Panc1 (cell line): Measurements from ENCODE around the gene GRHL1. TPM values are rescaled to one million over a fixed set of nuclear protein-coding genes. Genes with fewer than 3 reads are reported as not detected.

Experiments used
- ATAC-seq: fragments of 200-7000 bp; cut with Tn5 transposase; 2 replicates; pipeline ENCODE4 v1.9.1; 2020; ENCODE audit warnings: mild to moderate bottlenecking, moderate library complexity
- BruUV-seq: library from RNA; stranded (reverse); fragments of 400-500 nt; replicated peaks from 2 replicates; lab custom pipeline; 2021; lab: Mats Ljungman, UMichigan
- CTCF ChIA-PET: fragments of 300-600 bp; sonication (Branson Sonifier 250); formaldehyde crosslinking; loops from one replicate; lab custom pipeline; 2022; ENCODE audit warnings: antibody characterized with exemption; lab: Charles Lee
- POLR2A ChIA-PET: fragments of 300-600 bp; sonication (Branson Sonifier 250); formaldehyde crosslinking; loops from one replicate; lab custom pipeline; 2022; ENCODE audit warnings: antibody characterized with exemption; lab: Charles Lee
- DNase-seq: peaks from one replicate; pipeline ENCODE4 v3.0.0-alpha.2; 2010; ENCODE audit warnings: low read depth, low spot score
- H3K27ac ChIP-seq: 2 replicates; pipeline ENCODE4 v1.5.1; 2011; ENCODE audit warnings: mild to moderate bottlenecking, low read length, inconsistent platforms
- H3K27me3 ChIP-seq: fragments of 200-500 bp; sonication (Bioruptor generic); 2 replicates; pipeline ENCODE4 v1.6.0; 2014; ENCODE audit warnings: low read length, inconsistent platforms; ENCODE audit not compliant: control insufficient read depth, insufficient read depth
- H3K36me3 ChIP-seq: fragments of 200-500 bp; sonication (Bioruptor generic); 2 replicates; pipeline ENCODE4 v1.5.1; 2014; ENCODE audit warnings: inconsistent platforms, mild to moderate bottlenecking, low read length, moderate library complexity; ENCODE audit not compliant: control insufficient read depth, insufficient read depth
- H3K4me1 ChIP-seq: 2 replicates; pipeline ENCODE4 v1.5.1; 2011; ENCODE audit warnings: inconsistent platforms, mild to moderate bottlenecking, low read length, moderate library complexity; ENCODE audit not compliant: control insufficient read depth, insufficient read depth
- H3K4me3 ChIP-seq, 2 experiments: 2 replicates each; pipeline ENCODE4 v1.5.1; 2011 to 2012; ENCODE audit warnings: low read depth in 2 of 2, low read length in 2 of 2, mild to moderate bottlenecking in 2 of 2, inconsistent platforms in 1 of 2, moderate library complexity in 1 of 2
- H3K9me3 ChIP-seq: fragments of 200-500 bp; sonication (Bioruptor generic); 2 replicates; pipeline ENCODE4 v1.5.1; 2014; ENCODE audit warnings: low read depth, mild to moderate bottlenecking, inconsistent platforms, low read length, moderate library complexity; ENCODE audit not compliant: control insufficient read depth, insufficient read depth
- POLR2AphosphoS5 ChIP-seq: IDR thresholded peaks from 2 replicates; pipeline ENCODE4 v1.6.1; 2012; ENCODE audit warnings: mild to moderate bottlenecking, low read depth, low read length, moderate library complexity
- SIN3A ChIP-seq: IDR thresholded peaks from 2 replicates; pipeline ENCODE4 v1.6.1; 2012; ENCODE audit warnings: low read depth, mild to moderate bottlenecking, low read length, moderate library complexity, borderline replicate concordance; ENCODE audit not compliant: insufficient read depth
- TCF7L2 ChIP-seq: IDR thresholded peaks from 2 replicates; pipeline ENCODE4 v1.6.1; 2011; ENCODE audit warnings: mild to moderate bottlenecking, low read depth, low read length, inconsistent platforms
- in situ Hi-C: cut with HindIII; loops from 2 replicates; pipeline ENCODE4 v1.10.0; 2016; ENCODE audit warnings: low sequenced_read_pairs, low pct_unique_long_range_greater_than_20kb
- intact Hi-C: fragments of 100-400 bp; cut with micrococcal nuclease; formaldehyde crosslinking; loops from one replicate; pipeline ENCODE4 v1.10.0; 2022; ENCODE audit not compliant: unreplicated experiment
- total RNA-seq: library from RNA; stranded (reverse); gene quantifications from one replicate; pipeline ENCODE4 v1.2.1, GENCODE V29; 2021; ENCODE audit not compliant: unreplicated experiment
- TF ChIP-seq, protein P1 (sequence below), 2 experiments: IDR thresholded peaks; 2 replicates each; pipeline ENCODE4 v1.6.1; 2011 to 2012; ENCODE audit warnings: low read depth in 2 of 2, control low read depth in 1 of 2, low read length in 1 of 2, mild to moderate bottlenecking in 1 of 2, moderate library complexity in 1 of 2; ENCODE audit not compliant: insufficient read depth in 1 of 2
- TF ChIP-seq, protein P2 (sequence below): fragments of 450-650 bp; IDR thresholded peaks from 2 replicates; pipeline ENCODE4 v1.5.1; 2017; ENCODE audit warnings: mild to moderate bottlenecking

GRHL1 gene
- total RNA-seq, 1 experiment from 2014 or later: 4.7 TPM

DNA sequence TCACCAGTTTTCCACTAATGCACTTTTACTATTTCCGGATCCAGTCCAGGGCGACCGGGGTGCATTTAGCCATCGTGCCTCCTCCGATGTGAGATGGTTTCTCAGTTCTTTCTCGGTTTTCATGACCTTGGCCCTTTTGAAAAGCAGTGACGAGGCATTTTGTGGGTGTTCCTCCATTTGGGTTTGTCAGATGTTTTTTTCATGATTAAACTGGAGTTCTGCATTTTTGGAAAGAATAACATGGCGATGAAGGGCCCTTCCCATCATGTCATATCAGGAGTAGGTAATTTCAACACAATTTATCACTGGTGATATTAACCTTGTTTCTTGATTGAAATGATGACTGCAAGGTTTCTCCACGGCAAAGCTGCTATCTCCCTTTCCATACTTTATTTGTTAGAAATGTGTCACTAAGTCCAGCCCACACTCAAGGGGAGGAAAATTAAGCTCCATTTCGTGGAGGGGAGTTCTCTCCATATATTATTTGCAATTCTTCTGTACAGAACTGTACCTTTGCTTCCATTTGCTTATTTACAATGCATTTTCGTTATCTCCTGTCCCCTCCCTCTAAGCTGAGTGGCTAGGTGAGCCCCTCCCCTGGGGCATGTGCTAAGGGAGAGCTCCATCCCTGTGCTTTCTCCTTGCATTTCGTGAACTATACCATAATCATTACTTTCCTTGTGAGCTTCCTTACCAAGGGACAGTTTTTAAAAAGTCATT is 83.0 kb downstream of the GRHL1 start:
- intact Hi-C loops: no loop called here
- BruUV-seq: no TSS peak
- H3K4me1 ChIP-seq: peaks cover 12% of the 10 kb centered on the region
- no peak overlapping the region for H3K4me3 ChIP-seq
- H3K27me3 ChIP-seq: no peaks in the 10 kb centered on the region
- ATAC-seq (no peak), DNase-seq (no peak)
- no peak for TF ChIP-seq POLR2AphosphoS5
- TF ChIP-seq, protein P1, sequence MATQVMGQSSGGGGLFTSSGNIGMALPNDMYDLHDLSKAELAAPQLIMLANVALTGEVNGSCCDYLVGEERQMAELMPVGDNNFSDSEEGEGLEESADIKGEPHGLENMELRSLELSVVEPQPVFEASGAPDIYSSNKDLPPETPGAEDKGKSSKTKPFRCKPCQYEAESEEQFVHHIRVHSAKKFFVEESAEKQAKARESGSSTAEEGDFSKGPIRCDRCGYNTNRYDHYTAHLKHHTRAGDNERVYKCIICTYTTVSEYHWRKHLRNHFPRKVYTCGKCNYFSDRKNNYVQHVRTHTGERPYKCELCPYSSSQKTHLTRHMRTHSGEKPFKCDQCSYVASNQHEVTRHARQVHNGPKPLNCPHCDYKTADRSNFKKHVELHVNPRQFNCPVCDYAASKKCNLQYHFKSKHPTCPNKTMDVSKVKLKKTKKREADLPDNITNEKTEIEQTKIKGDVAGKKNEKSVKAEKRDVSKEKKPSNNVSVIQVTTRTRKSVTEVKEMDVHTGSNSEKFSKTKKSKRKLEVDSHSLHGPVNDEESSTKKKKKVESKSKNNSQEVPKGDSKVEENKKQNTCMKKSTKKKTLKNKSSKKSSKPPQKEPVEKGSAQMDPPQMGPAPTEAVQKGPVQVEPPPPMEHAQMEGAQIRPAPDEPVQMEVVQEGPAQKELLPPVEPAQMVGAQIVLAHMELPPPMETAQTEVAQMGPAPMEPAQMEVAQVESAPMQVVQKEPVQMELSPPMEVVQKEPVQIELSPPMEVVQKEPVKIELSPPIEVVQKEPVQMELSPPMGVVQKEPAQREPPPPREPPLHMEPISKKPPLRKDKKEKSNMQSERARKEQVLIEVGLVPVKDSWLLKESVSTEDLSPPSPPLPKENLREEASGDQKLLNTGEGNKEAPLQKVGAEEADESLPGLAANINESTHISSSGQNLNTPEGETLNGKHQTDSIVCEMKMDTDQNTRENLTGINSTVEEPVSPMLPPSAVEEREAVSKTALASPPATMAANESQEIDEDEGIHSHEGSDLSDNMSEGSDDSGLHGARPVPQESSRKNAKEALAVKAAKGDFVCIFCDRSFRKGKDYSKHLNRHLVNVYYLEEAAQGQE (IDR thresholded peaks at IDR 0.05; ENCODE audit: insufficient read depth in 1 of 2, low read depth in 2 of 2, low read length in 1 of 2): no peak
- TF ChIP-seq SIN3A: no peak
- TF ChIP-seq TCF7L2: no peak
- TF ChIP-seq, protein P2, sequence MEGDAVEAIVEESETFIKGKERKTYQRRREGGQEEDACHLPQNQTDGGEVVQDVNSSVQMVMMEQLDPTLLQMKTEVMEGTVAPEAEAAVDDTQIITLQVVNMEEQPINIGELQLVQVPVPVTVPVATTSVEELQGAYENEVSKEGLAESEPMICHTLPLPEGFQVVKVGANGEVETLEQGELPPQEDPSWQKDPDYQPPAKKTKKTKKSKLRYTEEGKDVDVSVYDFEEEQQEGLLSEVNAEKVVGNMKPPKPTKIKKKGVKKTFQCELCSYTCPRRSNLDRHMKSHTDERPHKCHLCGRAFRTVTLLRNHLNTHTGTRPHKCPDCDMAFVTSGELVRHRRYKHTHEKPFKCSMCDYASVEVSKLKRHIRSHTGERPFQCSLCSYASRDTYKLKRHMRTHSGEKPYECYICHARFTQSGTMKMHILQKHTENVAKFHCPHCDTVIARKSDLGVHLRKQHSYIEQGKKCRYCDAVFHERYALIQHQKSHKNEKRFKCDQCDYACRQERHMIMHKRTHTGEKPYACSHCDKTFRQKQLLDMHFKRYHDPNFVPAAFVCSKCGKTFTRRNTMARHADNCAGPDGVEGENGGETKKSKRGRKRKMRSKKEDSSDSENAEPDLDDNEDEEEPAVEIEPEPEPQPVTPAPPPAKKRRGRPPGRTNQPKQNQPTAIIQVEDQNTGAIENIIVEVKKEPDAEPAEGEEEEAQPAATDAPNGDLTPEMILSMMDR: no peak
- H3K36me3 ChIP-seq: no peaks in the 10 kb centered on the region
- H3K9me3 ChIP-seq: no peaks in the 10 kb centered on the region
- H3K27ac ChIP-seq: no peak overlapping the region
- ChIA-PET CTCF (interaction anchor here (0.8 kb wide), 1 partner anchor 191 kb away, joined by 3 read pairs; no protein-coding TSS in a partner anchor), POLR2A (no interaction called here)
- in situ Hi-C loops: no loop called here

DNA sequence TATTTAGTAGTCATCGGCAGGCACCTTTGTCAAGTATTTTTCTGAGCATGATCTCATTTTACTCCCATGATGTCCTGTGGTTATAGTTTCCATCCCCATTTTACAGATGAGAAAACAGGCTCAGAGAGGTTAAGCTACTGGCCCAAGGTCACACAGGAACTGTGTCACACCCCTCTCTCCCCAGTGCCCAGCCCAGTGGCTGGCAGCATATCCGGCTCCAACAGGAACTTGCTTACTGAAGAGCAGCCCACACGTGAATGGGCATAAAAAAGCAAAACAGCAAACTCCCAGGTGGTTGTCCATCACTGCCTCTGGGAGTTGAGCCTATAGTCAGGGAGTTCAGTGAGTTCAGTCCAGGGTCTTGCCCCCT is 83.5 kb downstream of the GRHL1 start:
- CTCF ChIA-PET: interaction anchor here (0.8 to 1.9 kb wide), 2 partner anchors 51 to 190 kb away, joined by 3 to 10 read pairs; no protein-coding TSS in a partner anchor

More for the DNA sequence above, 83.5 kb downstream of the GRHL1 start:
- no peaks in the 10 kb centered on the region for H3K9me3 ChIP-seq
- POLR2A ChIA-PET: no interaction called here
- no peaks in the 10 kb centered on the region for H3K27me3 ChIP-seq
- no peak overlapping the region; the same call in 1 of the 2 replicates for H3K27ac ChIP-seq
- TF ChIP-seq, protein P2: no peak
- TF ChIP-seq POLR2AphosphoS5: no peak
- no peak for TF ChIP-seq TCF7L2
- no peak for TF ChIP-seq SIN3A
- TF ChIP-seq, protein P1 (IDR thresholded peaks at IDR 0.05; ENCODE audit: insufficient read depth in 1 of 2, low read depth in 2 of 2, low read length in 1 of 2): no peak
- no peak overlapping the region for H3K4me3 ChIP-seq
- BruUV-seq: no TSS peak
- H3K36me3 ChIP-seq: no peaks in the 10 kb centered on the region
- no peak for ATAC-seq
- in situ Hi-C loops: no loop called here
- peaks cover 12% of the 10 kb centered on the region for H3K4me1 ChIP-seq
- no peak for DNase-seq
- intact Hi-C loops: no loop called here
